Esophagus muscularis mucosa (tissue), 3 donors: ENCODE measurements around the gene KRTAP5-3.

Experiments used
- CTCF ChIP-seq, 3 experiments: fragments of 200-600 bp in 2 of 3; fragments of 450-650 bp in 1 of 3; sonication (generic) in 2 of 3; IDR thresholded peaks; one replicate each; pipeline ENCODE4 v1.5.1; 2017 to 2019; ENCODE audit warnings: antibody characterized with exemption in 3 of 3, mild to moderate bottlenecking in 2 of 3, moderate library complexity in 1 of 3
- POLR2AphosphoS5 ChIP-seq, 2 donors: sonication (generic); formaldehyde crosslinking; IDR thresholded peaks; one replicate each; pipeline ENCODE4 v1.6.1; 2017; ENCODE audit warnings: antibody characterized with exemption in 2 of 2

- no peak for TF ChIP-seq POLR2AphosphoS5 (IDR thresholded peaks at IDR 0.05)
- TF ChIP-seq CTCF (IDR thresholded peaks at IDR 0.05) = no peak
Observed at GRCh38 chr11:1565173-1565903, 42.9 kb downstream of the KRTAP5-3 start.
